COR-L47 (cell line): Measurements from ENCODE around the gene C4BPB.

Source experiments
- DNase-seq: peaks from one replicate; lab custom pipeline; 2025; lab: John Stamatoyannopoulos, UW

The C4BPB gene

GRCh38 chr1:207060596-207060995 lies 28.1 kb upstream of the C4BPB start:
- no peak for DNase-seq

- DNase-seq = no peak
Observed at GRCh38 chr1:207062058-207062457, 26.6 kb upstream of the C4BPB start.

GRCh38 chr1:207063014-207063413 lies 25.6 kb upstream of the C4BPB start:
- DNase-seq = no peak

- no peak for DNase-seq
Observed at GRCh38 chr1:207064561-207064960, 24.1 kb upstream of the C4BPB start.

- DNase-seq = no peak
Observed at GRCh38 chr1:207067185-207067584, 21.5 kb upstream of the C4BPB start.

GRCh38 chr1:207067665-207068064 lies 21.0 kb upstream of the C4BPB start:
- no peak for DNase-seq

GRCh38 chr1:207069061-207069460 lies 19.6 kb upstream of the C4BPB start:
- no peak for DNase-seq

GRCh38 chr1:207069858-207070506 lies 18.7 kb upstream of the C4BPB start:
- DNase-seq = no peak

- DNase-seq = no peak
Observed at GRCh38 chr1:207070811-207071210, 17.8 kb upstream of the C4BPB start.

GRCh38 chr1:207071426-207071825 lies 17.2 kb upstream of the C4BPB start:
- no peak for DNase-seq

GRCh38 chr1:207072233-207072632 lies 16.4 kb upstream of the C4BPB start:
- DNase-seq = no peak

GRCh38 chr1:207073906-207074820 lies 14.5 kb upstream of the C4BPB start:
- DNase-seq = no peak

GRCh38 chr1:207076181-207076955 lies 12.3 kb upstream of the C4BPB start:
- no peak for DNase-seq

GRCh38 chr1:207077012-207077411 lies 11.6 kb upstream of the C4BPB start:
- no peak for DNase-seq

- peak; percentile 23 for DNase-seq
Observed at GRCh38 chr1:207077470-207078377, 10.9 kb upstream of the C4BPB start.

GRCh38 chr1:207078578-207079132 lies 10.0 kb upstream of the C4BPB start:
- no peak for DNase-seq

GRCh38 chr1:207079706-207080241 lies 8.9 kb upstream of the C4BPB start:
- DNase-seq = no peak

GRCh38 chr1:207081088-207081487 lies 7.6 kb upstream of the C4BPB start:
- DNase-seq = no peak

GRCh38 chr1:207081806-207082205 lies 6.9 kb upstream of the C4BPB start:
- no peak for DNase-seq

- DNase-seq = no peak
Observed at GRCh38 chr1:207084232-207084631, 4.4 kb upstream of the C4BPB start.

GRCh38 chr1:207084701-207085180 lies 3.9 kb upstream of the C4BPB start:
- DNase-seq = peak; percentile 55
